Loucy (cell line): Measurements from ENCODE around the gene ALMS1.

Experiments used
- H2AFZ ChIP-seq: fragments of 200-600 bp; sonication (generic); 2 replicates; pipeline ENCODE4 v1.6.0; 2016; ENCODE audit warnings: antibody characterized with exemption, mild to moderate bottlenecking, low read length, moderate library complexity
- H3F3A ChIP-seq: fragments of 200-600 bp; 2 replicates; pipeline ENCODE4 v1.6.0; 2016; ENCODE audit warnings: antibody characterized with exemption, low read depth, mild to moderate bottlenecking
- H3K27me3 ChIP-seq: fragments of 200-600 bp; sonication (generic); 2 replicates; pipeline ENCODE4 v1.6.1; 2014; ENCODE audit warnings: low read length, mild to moderate bottlenecking; ENCODE audit not compliant: insufficient read depth, poor library complexity, severe bottlenecking
- H3K36me3 ChIP-seq: fragments of 200-600 bp; sonication (generic); 2 replicates; pipeline ENCODE4 v1.6.1; 2016; ENCODE audit warnings: low read length; ENCODE audit not compliant: insufficient read depth
- H3K4me1 ChIP-seq: fragments of 200-600 bp; sonication (generic); 2 replicates; pipeline ENCODE4 v1.5.1; 2014; ENCODE audit warnings: low read length, mild to moderate bottlenecking; ENCODE audit not compliant: insufficient read depth, poor library complexity, severe bottlenecking
- H3K4me2 ChIP-seq: fragments of 200-600 bp; sonication (generic); 2 replicates; pipeline ENCODE4 v1.6.0; 2014; ENCODE audit warnings: antibody characterized with exemption, low read length, low read depth, mild to moderate bottlenecking; ENCODE audit not compliant: poor library complexity, severe bottlenecking
- H3K4me3 ChIP-seq: fragments of 200-600 bp; sonication (generic); 2 replicates; pipeline ENCODE4 v1.5.1; 2014; ENCODE audit warnings: low read length, mild to moderate bottlenecking, mixed read lengths; ENCODE audit not compliant: poor library complexity, severe bottlenecking
- H3K79me2 ChIP-seq: fragments of 200-600 bp; sonication (generic); 2 replicates; pipeline ENCODE4 v1.6.1; 2014; ENCODE audit warnings: low read length; ENCODE audit not compliant: insufficient read depth
- H3K9ac ChIP-seq: fragments of 200-600 bp; sonication (generic); 2 replicates; pipeline ENCODE4 v1.6.0; 2014; ENCODE audit warnings: mild to moderate bottlenecking, low read depth, low read length, moderate library complexity; ENCODE audit not compliant: poor library complexity, severe bottlenecking
- H3K9me2 ChIP-seq: fragments of 200-600 bp; sonication (generic); replicated peaks from 2 replicates; pipeline ENCODE4 v1.6.1; 2016; ENCODE audit warnings: low read depth, low read length, mixed read lengths
- H3K9me3 ChIP-seq: fragments of 200-600 bp; sonication (generic); 2 replicates; pipeline ENCODE4 v1.6.1; 2014; ENCODE audit warnings: mild to moderate bottlenecking, antibody characterized with exemption, low read length, low read depth; ENCODE audit not compliant: insufficient read depth
- H4K20me1 ChIP-seq: fragments of 200-600 bp; sonication (generic); 2 replicates; pipeline ENCODE4 v1.6.0; 2014; ENCODE audit warnings: antibody characterized with exemption, low read length, mild to moderate bottlenecking; ENCODE audit not compliant: insufficient read depth, poor library complexity, severe bottlenecking
- CTCF ChIP-seq: fragments of 200-600 bp; sonication (generic); conservative IDR thresholded peaks from 2 replicates; pipeline ENCODE4 v1.5.1; 2014; ENCODE audit warnings: mild to moderate bottlenecking, antibody characterized with exemption, low read length
- EZH2phosphoT487 ChIP-seq: fragments of 200-600 bp; IDR thresholded peaks from 2 replicates; pipeline ENCODE4 v1.6.1; 2018; ENCODE audit warnings: antibody characterized with exemption, mild to moderate bottlenecking, moderate library complexity, borderline replicate concordance

The ALMS1 gene

GRCh38 chr2:73611193-73611592 is 225.6 kb downstream of the ALMS1 start:
- TF ChIP-seq CTCF = no peak
- no peaks in the 10 kb centered on the region for H3K27me3 ChIP-seq
- no peak overlapping the region for H3K4me3 ChIP-seq
- H3K9me3 ChIP-seq = no peaks in the 10 kb centered on the region
- no peaks in the 10 kb centered on the region for H3K4me1 ChIP-seq
- H3K79me2 ChIP-seq = no peaks in the 10 kb centered on the region
- H3K9me2 ChIP-seq = no peaks in the 10 kb centered on the region
- H2AFZ ChIP-seq = no peak overlapping the region
- H4K20me1 ChIP-seq = no peaks in the 10 kb centered on the region
- H3K36me3 ChIP-seq = no peaks in the 10 kb centered on the region
- H3K9ac ChIP-seq = no peak overlapping the region
- no peak overlapping the region for H3K4me2 ChIP-seq
- H3F3A ChIP-seq = no peaks in the 10 kb centered on the region

- H2AFZ ChIP-seq = no peak overlapping the region
- H3K79me2 ChIP-seq = no peaks in the 10 kb centered on the region
- no peaks in the 10 kb centered on the region for H3K9me3 ChIP-seq
- no peak overlapping the region for H3K9ac ChIP-seq
- H3K36me3 ChIP-seq = no peaks in the 10 kb centered on the region
- TF ChIP-seq CTCF (no peak), EZH2phosphoT487 (no peak)
- no peaks in the 10 kb centered on the region for H3K27me3 ChIP-seq
- no peak overlapping the region for H3K4me3 ChIP-seq
- H4K20me1 ChIP-seq = no peaks in the 10 kb centered on the region
- no peaks in the 10 kb centered on the region for H3K9me2 ChIP-seq
- H3F3A ChIP-seq = no peaks in the 10 kb centered on the region
- no peak overlapping the region for H3K4me2 ChIP-seq
- no peaks in the 10 kb centered on the region for H3K4me1 ChIP-seq
These were observed 226.2 kb downstream of the ALMS1 start for GRCh38 chr2:73611867-73612266.

- no peaks in the 10 kb centered on the region for H3K4me1 ChIP-seq
- no peak for TF ChIP-seq EZH2phosphoT487
- no peak for TF ChIP-seq CTCF
- no peaks in the 10 kb centered on the region for H3K79me2 ChIP-seq
- H3K9me3 ChIP-seq = no peaks in the 10 kb centered on the region
- H4K20me1 ChIP-seq = no peaks in the 10 kb centered on the region
- no peak overlapping the region for H3K4me2 ChIP-seq
- no peaks in the 10 kb centered on the region for H3K27me3 ChIP-seq
- H3K9ac ChIP-seq = no peak overlapping the region
- H2AFZ ChIP-seq = no peak overlapping the region
- H3K9me2 ChIP-seq = no peaks in the 10 kb centered on the region
- no peaks in the 10 kb centered on the region for H3F3A ChIP-seq
- H3K36me3 ChIP-seq = no peaks in the 10 kb centered on the region
- no peak overlapping the region for H3K4me3 ChIP-seq
These were observed 228.5 kb downstream of the ALMS1 start for GRCh38 chr2:73614105-73614504.
